ENCODE data around the gene DLG2.

Gene DLG2

DNA sequence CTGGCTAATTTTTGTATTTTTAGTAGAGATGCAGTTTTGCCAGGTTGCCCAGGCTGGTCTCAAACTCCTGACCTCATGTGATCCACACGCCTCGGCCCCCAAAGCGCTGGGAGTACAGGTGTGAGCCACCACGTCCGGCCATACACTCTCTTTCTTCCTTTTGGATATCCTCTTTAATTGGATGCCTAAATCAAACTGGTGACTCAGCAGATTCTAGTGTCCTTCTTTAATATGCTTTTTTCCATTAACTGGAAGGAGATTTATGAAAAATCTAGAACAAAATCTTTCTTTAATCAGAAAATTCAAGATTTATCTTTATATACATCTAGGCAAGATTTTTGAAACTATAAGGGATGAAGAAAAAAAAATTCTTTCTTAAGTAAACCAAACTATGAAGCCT lies 1371.7 kb downstream of the DLG2 start:
- no peak for DNase-seq (ENCODE audit: low read depth)

DNA sequence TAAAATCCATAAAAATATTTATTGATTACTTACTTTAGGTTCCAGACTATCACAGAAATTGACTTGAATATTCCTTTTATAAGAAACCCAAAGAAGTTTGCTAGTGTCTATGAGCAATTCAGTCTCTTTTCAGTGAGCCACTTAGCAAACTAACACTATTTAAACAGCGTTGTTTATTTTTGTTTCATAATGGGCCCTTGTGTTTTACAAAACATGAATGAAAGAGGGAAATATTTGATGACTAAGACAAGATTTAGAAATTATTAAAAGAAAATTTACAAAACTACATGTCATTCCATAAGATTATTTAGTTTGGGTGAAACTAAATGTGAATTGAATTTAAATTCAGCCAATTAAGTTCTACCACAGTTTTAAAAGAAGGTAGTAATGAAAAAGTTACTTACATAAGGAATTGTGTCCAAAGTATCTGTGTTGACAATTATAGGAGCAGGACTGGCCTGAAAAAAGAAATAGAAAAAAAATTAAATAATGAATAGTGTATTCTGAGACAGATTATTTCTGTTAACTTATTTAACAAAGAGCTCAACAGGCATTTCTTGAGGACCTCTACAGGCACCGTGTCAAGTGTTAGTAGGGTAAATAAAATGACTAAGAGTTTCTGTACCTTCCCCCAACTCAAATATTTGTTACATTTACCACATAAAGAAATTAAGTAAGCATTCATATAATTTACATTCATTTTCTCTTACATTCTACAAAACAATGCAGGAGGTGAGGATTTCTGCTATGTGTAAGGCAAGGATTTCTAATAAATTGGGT lies 1376.1 kb downstream of the DLG2 start:
- DNase-seq (ENCODE audit: low read depth): no peak

- DNase-seq (ENCODE audit: low read depth): no peak
Measured at GRCh38 chr11:84249344-84250135, 1377.6 kb downstream of the DLG2 start.

DNA sequence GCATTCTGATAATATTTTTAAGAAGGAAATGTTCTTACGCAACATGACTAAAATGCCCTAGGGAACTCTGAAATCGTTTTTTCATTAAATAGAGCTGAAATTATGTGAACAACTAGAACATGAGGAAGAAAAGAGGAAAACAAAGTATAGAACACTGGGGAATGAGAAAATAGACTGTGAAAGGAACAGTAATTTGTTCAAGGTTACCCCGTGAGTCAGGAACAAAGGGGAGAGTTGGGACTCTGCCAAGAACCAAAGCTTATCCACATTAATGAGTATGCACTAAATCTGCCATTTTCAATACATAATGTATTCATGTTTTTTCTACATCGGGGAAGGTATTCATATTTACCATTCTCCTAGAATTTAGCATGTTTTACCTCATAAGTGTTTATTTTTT lies 1379.2 kb downstream of the DLG2 start:
- DNase-seq (ENCODE audit: low read depth): no peak

GRCh38 chr11:84247129-84247528 lies 1380.0 kb downstream of the DLG2 start:
- no peak for DNase-seq (ENCODE audit: low read depth)

DNA sequence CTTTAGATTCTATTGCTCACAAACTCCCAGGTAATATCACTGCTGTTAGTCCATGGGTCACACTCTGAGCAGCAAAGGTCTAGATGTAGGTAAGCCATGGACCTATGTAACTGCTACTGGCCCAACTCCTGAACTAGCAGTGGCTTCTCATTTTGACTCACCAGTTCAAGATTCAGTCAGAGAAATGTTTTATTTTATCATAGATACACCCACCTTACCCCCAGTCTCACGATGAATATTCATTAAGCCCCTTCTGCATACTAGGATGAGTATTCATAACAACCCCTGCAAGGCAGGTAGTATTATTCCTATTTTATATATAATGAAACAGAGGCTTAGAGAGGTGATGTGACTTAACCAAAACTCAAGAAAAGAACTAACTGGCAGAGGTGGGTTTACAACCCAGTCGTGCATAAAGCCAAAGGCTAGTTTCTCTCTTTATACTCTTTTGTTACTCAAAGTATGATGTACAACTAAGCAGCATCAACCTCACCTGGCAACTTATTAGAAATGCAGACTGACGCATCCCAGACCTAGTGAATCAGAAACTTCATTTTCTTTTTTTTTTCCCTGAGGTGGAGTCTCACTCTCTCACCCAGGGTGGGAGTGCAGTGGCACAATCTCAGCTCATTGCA lies 1383.4 kb downstream of the DLG2 start:
- DNase-seq (ENCODE audit: low read depth): no peak

DNA sequence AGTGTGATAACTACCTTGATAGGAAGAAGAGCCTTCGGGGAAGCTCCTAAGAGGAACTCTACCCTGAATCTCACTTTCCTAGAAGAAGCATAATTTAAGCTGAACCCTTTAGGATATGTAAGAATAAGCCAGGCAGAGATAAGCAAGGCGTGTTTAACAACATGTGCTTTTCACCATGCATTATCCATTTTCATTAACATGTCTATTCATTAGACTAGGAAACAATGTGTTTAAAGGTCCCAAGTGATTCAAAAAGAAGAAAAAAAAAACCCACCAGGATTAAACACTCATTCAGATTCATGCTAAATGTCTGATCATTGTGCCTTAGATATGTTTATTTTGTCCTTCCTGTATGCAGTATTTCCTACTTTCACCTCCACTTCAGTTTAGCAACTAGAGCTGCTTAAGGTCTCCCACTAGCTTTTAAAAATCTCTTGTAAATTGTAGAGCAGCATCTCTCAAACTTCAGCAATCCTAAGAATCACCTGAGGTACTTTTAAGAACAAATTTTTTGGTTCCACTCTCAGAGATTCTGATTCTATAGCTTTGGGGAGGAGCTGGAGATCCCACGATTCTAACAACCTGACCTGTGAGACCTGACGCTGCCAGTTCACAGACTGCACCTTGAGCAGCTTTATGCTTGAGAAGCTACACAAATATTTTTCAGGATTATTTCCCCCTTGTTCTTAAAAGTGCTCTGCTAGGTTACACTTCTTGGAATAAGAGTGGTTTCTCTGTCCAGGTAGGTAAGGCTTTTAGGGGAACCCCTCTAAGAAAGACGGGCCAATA lies 1385.6 kb downstream of the DLG2 start:
- DNase-seq (ENCODE audit: low read depth): no peak

DNA sequence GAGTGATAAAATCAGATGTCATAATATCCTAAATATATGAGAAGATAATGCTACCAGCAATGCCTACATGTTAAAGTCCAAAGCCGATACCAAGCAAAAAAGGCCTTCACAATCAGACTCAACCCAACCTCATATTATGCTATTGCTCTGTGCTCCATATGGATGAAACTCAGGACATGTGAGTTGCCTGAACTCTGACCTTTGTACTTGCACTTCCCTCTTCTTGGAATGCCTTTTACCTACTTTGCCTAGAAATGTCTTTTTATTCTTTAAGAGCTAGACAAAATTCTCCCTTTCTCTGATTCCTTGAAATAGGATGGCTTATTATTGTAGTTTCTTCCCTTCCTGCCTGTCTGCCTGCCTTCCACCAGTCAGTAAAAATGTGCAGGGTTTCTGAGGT lies 1386.3 kb downstream of the DLG2 start:
- no peak for DNase-seq (ENCODE audit: low read depth)

DNA sequence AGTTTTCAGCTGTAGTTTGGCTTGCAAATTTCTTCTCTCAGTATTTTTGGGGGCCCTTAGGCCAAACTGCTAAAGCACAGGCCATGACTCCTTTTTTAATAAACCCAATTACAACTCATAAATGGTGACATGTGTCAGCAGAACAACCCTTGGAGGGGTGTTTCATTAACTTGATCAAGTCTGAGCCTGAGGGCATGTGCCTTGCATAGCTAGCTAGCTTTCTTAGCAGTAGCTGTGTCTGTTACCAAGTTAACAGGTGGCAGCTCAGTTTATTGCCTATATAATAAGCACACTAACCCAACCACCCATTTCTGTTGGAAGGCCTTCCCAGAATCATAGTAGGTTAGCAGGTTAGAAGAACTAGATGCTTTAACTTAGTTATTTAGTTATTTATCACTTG lies 1390.7 kb downstream of the DLG2 start:
- no peak for DNase-seq (ENCODE audit: low read depth)

GRCh38 chr11:84234462-84235202 lies 1392.5 kb downstream of the DLG2 start:
- no peak for DNase-seq (ENCODE audit: low read depth)

- DNase-seq (ENCODE audit: low read depth): no peak
Measured at GRCh38 chr11:84234011-84234410, 1393.1 kb downstream of the DLG2 start.

DNA sequence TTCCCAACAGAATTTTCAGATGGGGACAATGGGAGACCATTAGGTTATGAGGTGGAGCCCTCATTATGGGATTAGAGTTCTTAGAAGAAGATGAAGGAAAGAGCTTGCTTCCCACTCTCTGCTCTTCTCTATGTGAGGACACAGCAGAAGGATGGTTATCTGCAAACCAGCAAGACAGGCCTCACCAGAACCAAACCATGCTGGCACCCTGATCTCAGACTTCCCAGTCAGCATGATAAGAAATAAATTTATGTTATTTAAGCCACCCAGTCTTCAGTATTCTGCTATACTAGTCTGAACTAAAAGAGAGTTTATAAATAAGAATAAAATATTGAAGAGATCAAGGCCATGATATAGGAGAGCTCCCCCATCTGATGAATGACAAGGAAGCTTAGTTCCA lies 1394.6 kb downstream of the DLG2 start:
- no peak for DNase-seq (ENCODE audit: low read depth)

- DNase-seq (ENCODE audit: low read depth): no peak
Measured at GRCh38 chr11:84230402-84230801, 1396.7 kb downstream of the DLG2 start.

GRCh38 chr11:84227970-84228665 lies 1399.0 kb downstream of the DLG2 start:
- DNase-seq (ENCODE audit: low read depth): no peak

DNA sequence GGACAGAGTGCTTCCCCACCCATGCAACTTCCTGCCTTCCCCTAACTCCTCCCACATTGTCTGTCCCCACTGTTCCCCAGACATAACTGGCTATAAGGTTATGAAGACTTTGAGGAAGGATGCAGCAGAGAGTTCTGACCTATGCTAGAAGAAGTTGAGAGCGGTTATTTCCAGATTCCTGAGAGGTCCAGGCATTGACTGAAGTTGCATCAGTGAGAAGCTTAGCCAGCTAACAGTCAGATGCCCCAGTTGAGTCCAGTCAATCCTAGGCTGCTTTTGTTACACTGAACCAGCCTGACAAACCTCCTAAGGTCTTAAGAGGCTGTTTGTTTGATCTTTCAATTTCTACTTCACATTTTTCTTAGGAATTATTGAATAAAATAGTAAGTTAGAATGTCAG lies 1403.1 kb downstream of the DLG2 start:
- DNase-seq (ENCODE audit: low read depth): no peak

GRCh38 chr11:84218318-84218717 lies 1408.8 kb downstream of the DLG2 start:
- no peak for DNase-seq (ENCODE audit: low read depth)

DNA sequence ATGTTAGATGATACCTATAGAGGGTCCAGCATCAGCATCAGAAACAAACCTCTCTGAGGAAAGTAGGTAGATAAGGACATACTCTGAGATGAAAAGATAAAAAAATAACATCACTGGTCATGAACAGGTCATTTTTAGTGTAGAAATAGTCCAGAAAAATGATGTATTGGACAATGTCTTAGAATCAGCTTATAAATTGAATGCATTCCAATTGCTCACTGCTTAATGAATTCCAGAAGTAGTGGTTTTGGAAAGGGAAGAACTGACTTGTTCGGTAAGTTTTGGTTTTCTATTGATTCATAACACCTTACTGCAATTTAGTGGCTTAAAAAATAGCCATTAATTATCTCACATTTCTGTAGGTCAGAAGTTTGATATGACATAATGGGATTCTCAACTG lies 1411.5 kb downstream of the DLG2 start:
- no peak for DNase-seq (ENCODE audit: low read depth)

- DNase-seq (ENCODE audit: low read depth): no peak
Measured at GRCh38 chr11:84214557-84214956, 1412.6 kb downstream of the DLG2 start.

- no peak for DNase-seq (ENCODE audit: low read depth)
Measured at GRCh38 chr11:84212468-84213390, 1414.4 kb downstream of the DLG2 start.

DNA sequence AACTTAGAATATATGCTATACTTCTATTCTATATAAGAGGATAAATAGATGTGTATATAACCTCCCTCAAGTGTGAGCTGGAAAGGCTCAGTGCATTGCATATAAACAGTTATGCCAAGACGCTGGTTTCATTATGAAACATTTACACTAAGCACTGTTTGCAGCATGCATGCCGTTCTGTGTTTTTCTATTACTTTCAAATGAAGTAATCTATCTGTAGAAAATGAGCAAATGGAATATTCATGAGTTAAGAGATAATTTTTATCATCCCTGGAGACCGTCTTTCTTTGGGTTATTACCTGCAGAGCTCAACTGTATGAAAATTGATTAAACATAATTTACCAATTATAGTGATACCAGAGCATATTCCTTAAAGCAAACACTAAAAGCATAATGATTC lies 1415.2 kb downstream of the DLG2 start:
- no peak for DNase-seq (ENCODE audit: low read depth)

Measured in activated T-helper 1 cell treated with Interleukin-2 at 50 U/mL for 16 hours (primary cell).